GM12891 (cell line): ENCODE data around the gene ISY1. TPM values are rescaled to one million over a fixed set of nuclear protein-coding genes. Genes with fewer than 3 reads are reported as not detected.
"Not testable (repeated sequence)": the region's sequence is repeated elsewhere in the genome, so short reads cannot be mapped to it uniquely, and the experiment has no call there.

Experiments
- DNase-seq: peaks from one replicate; pipeline ENCODE4 v3.0.0; 2011; ENCODE audit warnings: low spot score; ENCODE audit not compliant: insufficient read length
- FAIRE-seq: peaks from 2 replicates; lab custom pipeline; 2011; peaks lifted over from hg19 to GRCh38; lab: Jason Lieb, UNC
- PAX5 ChIP-seq: IDR thresholded peaks from 2 replicates; pipeline ENCODE4 v1.6.1; 2011; ENCODE audit warnings: low read length, moderate library complexity, mild to moderate bottlenecking; ENCODE audit not compliant: insufficient read depth, severe bottlenecking
- POLR2A ChIP-seq: IDR thresholded peaks from 2 replicates; pipeline ENCODE4 v1.6.1; 2011; ENCODE audit warnings: low read depth, low read length, control low read depth
- POLR2AphosphoS5 ChIP-seq: IDR thresholded peaks from 2 replicates; pipeline ENCODE4 v1.6.1; 2011; ENCODE audit warnings: low read depth, low read length, control low read depth
- POU2F2 ChIP-seq: IDR thresholded peaks from 2 replicates; pipeline ENCODE4 v1.6.1; 2011; ENCODE audit warnings: low read depth, mild to moderate bottlenecking, control low read depth, low read length, moderate library complexity
- SPI1 ChIP-seq: IDR thresholded peaks from 2 replicates; pipeline ENCODE4 v1.6.1; 2011; ENCODE audit warnings: low read depth, low read length, control low read depth
- TAF1 ChIP-seq: IDR thresholded peaks from 2 replicates; pipeline ENCODE4 v1.6.1; 2011; ENCODE audit warnings: low read depth, low read length, control low read depth
- polyA plus RNA-seq: library from polyadenylated mRNA; unstranded; fragments of >200 nt; gene quantifications from one replicate; pipeline ENCODE4 v1.2.1, GENCODE V29; 2012; ENCODE audit warnings: low read depth, missing spikeins, inconsistent platforms; ENCODE audit not compliant: missing spikeins

The ISY1 gene
- polyA plus RNA-seq: 26.1 TPM

DNA sequence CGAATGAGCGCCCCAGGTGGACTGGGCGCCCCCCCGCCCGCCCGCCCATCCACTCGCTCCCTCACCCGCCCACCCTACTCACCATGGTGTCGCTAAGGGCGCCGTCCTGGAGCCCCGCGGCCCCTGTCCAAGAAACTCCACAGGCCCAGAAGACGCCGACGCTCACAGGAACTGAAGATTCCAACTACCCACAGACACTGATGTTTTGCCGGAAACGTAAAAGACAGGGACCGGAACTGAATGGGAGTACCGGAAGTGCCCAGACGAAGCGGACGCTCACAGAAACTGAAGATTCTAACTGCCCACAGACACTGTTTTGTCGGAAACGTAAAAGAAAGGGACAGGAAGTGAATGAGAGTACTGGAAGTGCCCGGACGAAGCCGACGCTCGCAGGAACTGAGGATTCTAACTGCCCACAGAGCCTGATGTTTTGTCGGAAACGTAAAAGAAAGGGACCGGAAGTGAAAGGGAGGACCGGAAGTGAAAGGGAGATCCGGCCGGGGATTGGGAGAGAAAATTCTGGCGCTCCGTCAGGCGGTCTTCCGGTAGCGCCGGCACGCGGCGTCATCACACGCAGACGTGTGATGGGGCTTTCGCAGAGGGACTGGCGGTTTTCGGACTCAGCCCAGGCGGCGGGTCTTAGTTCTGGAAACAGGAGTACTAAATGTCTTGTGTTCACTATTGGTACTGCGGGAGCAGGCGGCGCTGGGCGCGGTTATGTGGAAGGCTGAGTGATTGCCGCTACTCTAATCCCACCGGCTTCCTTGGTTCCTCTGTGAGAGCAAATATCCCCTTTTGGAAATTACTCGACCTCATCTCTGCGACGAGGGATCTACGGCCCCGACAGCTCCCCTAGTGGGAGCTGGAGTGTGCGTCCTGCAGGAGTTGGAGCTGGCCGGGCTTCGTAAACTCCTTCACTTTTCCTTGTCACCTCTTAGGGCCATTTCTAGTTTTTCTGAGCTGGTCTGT, at the start of gene ISY1:
ISY1 (minus strand) TSS at position 173 of the 969 bp plus-strand sequence; CDS start at position 85, 88 bp downstream.
- no peak for TF ChIP-seq PAX5
- TF ChIP-seq POLR2A: peak; percentile 95
- peak; percentile 70 for TF ChIP-seq TAF1
- TF ChIP-seq SPI1: peak; percentile 15; the same call in 1 of the 2 replicates
- TF ChIP-seq POU2F2: peak; percentile 55
- peak; percentile 95 for TF ChIP-seq POLR2AphosphoS5
- FAIRE-seq: peak; percentile 91
- DNase-seq: peak; percentile 79

DNA sequence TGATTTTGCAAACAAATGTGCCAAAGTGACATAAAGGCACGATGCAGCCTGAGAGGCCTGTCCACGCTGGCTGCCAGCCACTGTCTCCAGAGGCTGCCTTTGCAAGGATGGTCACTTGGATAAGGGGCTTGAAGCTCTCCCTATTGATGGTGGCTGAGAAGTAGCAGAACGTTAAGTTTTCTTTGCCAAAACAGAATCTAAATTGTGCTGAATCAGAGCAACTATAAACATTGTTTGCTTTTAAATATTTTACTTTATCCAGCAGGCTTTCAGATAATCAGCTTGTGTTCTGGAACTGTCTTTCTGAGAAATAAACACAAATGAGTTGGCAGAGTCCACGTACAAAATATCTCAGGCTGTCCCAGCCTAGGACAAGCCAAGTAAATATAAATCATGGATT, 46.6 kb upstream of the ISY1 start:
- TF ChIP-seq SPI1: no peak
- no peak for TF ChIP-seq POLR2A
- TF ChIP-seq POLR2AphosphoS5: no peak
- no peak for TF ChIP-seq PAX5
- TF ChIP-seq TAF1: no peak
- no peak for TF ChIP-seq POU2F2
- DNase-seq: no peak
- FAIRE-seq: no peak

DNA sequence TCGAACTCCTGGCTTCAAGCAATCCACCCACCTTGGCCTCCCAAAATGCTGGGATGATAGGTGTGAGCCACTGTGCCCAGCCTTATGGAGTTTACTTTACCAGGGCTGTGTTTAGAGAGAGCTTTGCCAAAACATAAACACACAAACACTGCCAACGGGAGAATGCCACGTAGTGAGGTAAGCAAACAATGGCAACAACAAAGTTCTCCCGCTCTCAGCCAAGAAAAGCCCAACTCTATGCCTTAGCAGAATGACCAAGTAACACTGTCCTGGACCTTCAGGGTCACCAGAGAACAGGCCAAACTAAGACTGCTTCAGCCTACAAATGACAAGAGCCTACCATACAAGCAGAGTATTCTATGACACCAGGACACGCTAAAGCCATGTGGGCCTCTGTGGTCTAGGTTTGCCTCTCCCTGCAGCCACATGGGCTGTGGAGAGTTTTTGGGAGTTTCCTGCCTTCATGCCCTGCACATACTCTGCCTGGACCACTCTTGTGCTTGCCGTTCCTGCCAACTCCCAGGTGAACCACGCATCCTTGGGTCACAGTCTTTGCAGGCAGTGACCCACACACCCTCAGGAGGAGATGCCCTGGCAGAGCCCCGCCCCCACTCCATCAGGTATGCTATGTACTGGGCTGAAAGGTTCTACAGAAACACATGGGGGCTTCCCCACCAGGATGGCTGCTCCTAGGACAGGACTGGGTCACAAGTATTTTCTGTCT, 44.4 kb upstream of the ISY1 start:
- TF ChIP-seq POU2F2 (no peak), POLR2A (no peak), PAX5 (no peak), SPI1 (no peak), TAF1 (no peak), POLR2AphosphoS5 (no peak)
- FAIRE-seq (no peak), DNase-seq (no peak)

- FAIRE-seq (no peak), DNase-seq (no peak)
- no peak for TF ChIP-seq POLR2AphosphoS5
- TF ChIP-seq POU2F2: no peak
- TF ChIP-seq SPI1: no peak
- no peak for TF ChIP-seq POLR2A
- no peak for TF ChIP-seq TAF1
- no peak for TF ChIP-seq PAX5
Measured at GRCh38 chr3:129204473-129204872, 43.6 kb upstream of the ISY1 start.

GRCh38 chr3:129199366-129199765, 38.5 kb upstream of the ISY1 start:
- DNase-seq: no peak
- no peak for FAIRE-seq
- no peak for TF ChIP-seq SPI1
- TF ChIP-seq PAX5: no peak
- no peak for TF ChIP-seq POLR2AphosphoS5
- TF ChIP-seq POLR2A: no peak
- TF ChIP-seq POU2F2: no peak
- TF ChIP-seq TAF1: no peak

GRCh38 chr3:129197321-129197720, 36.5 kb upstream of the ISY1 start:
- DNase-seq (no peak), FAIRE-seq (peak; percentile 9)
- TF ChIP-seq PAX5: no peak
- no peak for TF ChIP-seq SPI1
- no peak for TF ChIP-seq TAF1

- FAIRE-seq (no peak), DNase-seq (no peak)
- TF ChIP-seq PAX5 (no peak), POU2F2 (no peak), SPI1 (no peak), POLR2A (no peak), TAF1 (no peak), POLR2AphosphoS5 (no peak)
Measured at GRCh38 chr3:129196601-129197000, 35.7 kb upstream of the ISY1 start.

DNA sequence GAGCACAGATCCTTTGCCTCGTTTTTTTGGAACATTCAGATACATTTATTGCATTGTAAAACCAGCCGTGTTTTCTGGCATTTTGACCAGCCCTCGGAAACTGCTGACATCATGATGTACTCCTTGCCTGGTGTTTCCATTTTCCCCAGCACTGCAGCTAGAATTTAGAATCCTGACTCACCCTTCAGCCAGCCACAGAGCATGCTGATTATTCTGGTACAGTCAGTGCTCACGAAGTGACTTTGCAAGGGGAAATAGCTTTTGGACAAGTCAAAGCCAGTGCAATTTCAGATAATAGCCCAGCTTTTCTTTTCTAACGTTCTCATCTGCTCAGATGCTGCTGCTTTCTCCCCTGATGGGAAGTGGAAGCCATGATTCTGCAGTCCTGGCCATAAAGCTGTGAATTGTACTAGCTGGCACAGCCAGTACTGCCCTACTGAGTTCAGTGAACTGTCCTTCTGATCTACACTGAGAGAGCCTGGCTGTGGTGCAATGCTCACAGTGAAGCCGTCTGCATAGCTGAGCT, 34.9 kb upstream of the ISY1 start:
- DNase-seq (no peak), FAIRE-seq (peak; percentile 33)
- TF ChIP-seq SPI1 (no peak), TAF1 (no peak), POLR2AphosphoS5 (no peak), PAX5 (no peak), POU2F2 (no peak), POLR2A (no peak)

GRCh38 chr3:129189793-129190192, 28.9 kb upstream of the ISY1 start:
- DNase-seq, FAIRE-seq: not testable (repeated sequence)

- FAIRE-seq: no peak
- no peak for DNase-seq
- TF ChIP-seq TAF1: no peak
- no peak for TF ChIP-seq POU2F2
- TF ChIP-seq SPI1: no peak
Measured at GRCh38 chr3:129187857-129188256, 27.0 kb upstream of the ISY1 start.
